Measurements from ENCODE around the gene FSIP2.
A peak's percentile ranks its signal among the peaks of the same experiment; 100 is the strongest.

The FSIP2 gene, protein sequence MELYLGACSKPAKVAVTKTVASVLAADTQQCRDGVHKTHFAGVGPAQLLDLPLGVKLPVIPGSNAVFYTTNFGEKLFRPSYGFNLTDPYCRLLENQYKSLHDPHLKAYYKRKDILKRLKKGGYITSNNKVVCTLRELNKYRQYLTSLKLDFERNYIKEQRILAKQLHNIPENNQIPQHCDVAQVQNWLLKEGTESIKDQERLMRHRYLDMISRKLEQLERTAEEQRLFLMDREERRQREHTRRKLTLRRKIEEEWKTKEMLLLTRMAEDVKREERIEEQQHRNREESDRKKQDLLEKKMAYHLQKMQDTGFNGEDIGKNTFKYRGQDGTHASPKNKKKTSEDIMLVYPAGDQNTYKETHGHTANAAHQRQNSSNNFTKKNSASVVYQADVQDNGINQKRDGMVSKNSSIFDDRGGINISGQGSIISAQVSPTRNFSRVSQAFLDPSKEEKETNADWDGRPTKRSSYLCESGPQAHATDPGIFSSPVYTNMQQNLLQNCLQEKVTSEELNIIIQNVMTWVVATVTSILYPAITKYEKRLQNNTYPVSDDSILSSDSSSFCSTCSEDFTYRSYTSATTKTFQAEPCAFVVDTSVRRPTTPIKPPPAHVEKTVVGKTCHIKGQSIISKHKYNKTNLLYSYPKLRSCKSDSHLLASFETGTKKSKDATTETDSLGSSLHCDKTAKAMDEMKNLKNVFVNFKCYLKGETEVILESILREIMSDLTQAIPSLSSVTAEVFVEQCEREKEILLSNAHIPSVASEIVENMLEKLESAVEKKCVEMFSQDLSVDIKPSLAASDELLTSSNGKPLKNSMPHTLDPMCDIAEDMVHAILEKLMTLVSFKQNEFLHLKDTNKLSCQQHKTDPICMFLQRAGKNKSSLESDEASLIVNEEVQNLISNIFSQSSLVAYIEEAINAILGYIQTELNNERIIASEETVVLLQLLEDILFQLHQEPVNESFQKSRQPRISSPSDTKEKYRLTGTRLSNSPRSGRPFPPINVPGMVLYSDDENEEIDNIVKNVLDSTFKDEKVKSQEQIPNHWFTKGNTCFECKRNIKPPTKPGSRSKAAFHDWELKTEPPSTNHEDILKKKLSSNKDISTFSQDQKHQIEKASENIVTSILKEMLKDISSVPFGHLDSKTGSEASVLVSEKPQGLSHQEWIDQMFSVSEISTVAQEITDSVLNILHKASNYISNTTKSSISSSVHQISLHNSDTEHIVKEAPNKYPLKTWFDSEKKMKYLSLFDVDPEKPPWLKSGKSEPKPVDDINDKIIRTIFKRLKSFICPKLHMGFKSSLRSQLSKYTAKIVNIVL (N-terminal part only)

DNA sequence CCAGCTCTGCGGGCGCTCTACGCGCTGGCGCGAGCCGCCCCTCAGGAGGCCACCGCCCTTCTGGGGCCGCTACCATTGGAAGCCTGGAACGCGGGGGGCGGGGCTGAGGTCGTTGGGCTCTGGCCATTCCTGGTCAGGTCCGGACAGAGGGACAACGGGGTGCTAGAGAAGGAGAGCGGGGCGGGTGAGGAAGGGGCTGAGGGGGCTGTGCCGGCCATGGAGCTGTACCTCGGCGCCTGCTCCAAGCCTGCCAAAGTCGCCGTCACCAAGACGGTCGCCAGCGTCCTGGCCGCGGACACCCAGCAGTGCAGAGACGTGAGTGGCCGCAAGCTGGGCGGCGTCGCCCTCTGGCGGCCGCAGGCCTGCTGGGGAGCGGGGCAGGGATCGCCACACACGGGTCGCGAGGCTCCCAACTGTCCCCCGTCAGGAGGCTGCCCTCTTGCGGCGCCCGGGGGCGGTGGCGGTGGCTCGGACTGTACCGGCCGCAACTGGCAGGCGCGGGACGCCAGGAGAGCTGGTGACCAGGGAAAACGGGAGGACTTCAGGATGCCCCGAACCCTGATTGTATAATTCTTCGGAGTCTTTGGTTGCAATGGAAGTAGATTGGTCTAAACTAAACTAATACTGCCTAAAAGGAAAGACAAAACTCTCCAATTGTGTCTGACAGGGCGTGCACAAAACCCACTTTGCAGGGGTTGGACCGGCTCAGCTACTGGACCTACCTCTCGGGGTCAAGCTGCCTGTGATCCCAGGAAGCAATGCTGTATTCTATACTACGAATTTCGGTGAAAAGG, at the start of gene FSIP2:
Gene FSIP2 (plus strand): TSS at position 126 of the 794 bp plus-strand sequence. CDS start 91 bp downstream, at position 217.
- peak in 11 of 42 donors; percentile 0 to 36 (median 14) for DNase-seq

DNA sequence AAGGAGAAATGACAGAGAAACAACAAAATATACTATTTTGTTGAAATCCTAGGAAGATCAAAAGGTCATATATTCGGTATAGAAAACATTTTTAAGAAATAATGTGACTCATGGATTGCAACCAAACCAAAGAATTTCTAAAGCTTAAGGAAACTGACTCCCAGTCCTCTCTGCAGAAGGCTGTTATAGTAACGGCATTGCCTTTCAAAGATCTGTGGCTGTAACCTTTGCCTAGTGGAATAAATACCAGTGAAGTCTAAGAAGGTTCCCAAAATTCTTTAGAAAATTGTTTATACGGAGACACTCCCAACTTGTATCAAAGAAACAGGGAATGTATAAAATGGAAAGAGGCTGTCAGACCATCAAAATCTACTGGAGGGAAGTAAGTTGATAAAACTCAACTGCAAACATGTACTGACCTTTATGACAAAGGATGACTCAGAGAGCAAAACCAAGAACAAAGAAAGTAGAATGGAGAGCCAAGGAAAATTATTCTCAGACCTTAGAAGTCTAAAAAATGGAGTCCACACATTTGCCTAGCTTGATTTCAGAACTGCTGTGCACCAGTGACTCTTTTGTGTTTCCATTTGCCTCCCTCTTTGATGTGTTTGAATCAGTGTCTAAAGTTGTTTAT, 48.6 kb upstream of the FSIP2 start:
- intact Hi-C loops (cut with DNase I): no loop called here
- DNase-seq: no peak

More for the DNA sequence above, at the start of gene FSIP2:
- intact Hi-C loops (cut with DNase I): no loop called here

DNA sequence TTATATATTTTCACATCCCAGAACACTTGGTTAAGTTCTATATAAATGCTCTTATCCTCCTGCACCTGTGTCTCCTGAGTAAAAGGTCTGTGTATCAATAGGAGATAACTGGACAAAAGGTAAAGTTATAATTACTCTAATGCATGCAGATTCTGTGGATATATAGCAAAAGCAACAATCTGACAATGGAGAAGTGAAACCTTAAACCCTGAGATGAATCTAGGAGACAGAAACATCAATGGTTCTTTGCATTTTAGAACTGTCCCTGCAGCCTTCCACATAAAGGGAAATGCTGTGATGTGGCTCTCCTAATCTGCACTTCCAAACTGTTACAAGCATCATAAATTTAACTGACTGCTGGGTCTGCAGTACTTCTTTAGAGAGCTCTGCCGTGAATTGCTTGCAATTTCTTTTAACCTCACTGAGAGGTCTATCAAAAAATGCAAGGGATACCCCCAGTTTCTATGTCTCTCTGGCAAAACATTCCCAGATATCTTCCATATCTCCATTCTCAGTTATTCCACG, 42.8 kb upstream of the FSIP2 start:
- no peak for DNase-seq
- intact Hi-C loops (cut with DNase I): no loop called here

DNA sequence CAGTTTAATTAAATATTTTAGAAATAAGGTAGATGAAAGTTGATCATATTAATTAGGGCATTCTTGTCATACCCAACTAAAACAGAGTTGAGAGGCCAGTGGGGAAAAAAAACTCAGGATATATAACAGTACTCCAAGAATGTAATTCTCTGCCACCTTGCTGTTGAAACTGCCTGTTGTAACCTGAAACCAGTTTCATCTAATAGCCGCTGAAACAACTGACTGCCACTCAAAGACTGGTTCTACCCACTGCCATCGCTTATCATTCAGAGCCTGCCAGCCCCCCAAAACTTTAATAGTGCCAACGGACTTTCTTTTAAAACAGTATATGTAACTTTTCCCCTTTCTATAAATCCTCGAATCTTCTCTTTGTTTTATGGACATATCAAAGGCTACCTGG, 37.7 kb upstream of the FSIP2 start:
- DNase-seq: no peak
- intact Hi-C loops (cut with DNase I): no loop called here

DNA sequence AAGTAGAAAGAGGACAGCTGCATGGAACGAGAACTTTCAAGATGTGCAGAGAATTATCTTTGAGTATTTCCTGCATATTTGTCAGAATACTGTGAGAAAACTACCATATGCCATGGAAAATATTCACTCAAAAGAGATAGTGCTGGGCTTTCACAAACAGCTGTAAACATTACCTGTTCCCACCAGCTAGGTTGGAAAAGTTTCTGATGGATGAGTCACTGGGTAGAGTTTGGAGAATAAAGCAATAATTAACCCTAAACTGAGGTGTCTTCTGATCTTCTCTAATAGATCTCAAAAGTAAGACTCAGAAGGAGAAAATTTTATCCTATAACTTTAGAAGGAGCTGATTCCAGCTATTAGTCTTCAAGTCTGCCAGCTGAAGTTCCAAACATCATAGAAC, 3.9 kb upstream of the FSIP2 start:
- intact Hi-C loops (cut with DNase I): no loop called here
- DNase-seq: no peak

DNA sequence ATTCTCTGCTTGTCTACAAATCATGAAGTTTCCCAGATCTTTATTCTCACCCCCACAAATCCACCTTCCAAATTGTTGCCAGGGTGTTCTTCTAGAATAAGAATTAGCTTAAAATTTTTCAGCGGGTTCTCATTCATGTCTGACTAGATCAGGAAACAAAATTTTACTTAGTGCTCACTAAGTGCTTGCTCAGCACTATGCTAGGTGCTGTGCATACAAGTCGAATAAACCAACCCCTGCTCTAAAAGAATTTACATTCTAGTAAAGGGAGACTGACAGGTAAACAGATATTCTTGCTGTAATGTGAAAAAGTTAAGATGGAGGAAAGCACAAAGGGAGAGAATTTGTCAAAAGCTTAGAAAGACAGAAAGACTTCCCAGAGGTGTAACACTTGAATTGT, 2.4 kb upstream of the FSIP2 start:
- intact Hi-C loops (cut with DNase I): no loop called here
- DNase-seq: peak in 2 of 42 donors; percentile 2 to 6

DNA sequence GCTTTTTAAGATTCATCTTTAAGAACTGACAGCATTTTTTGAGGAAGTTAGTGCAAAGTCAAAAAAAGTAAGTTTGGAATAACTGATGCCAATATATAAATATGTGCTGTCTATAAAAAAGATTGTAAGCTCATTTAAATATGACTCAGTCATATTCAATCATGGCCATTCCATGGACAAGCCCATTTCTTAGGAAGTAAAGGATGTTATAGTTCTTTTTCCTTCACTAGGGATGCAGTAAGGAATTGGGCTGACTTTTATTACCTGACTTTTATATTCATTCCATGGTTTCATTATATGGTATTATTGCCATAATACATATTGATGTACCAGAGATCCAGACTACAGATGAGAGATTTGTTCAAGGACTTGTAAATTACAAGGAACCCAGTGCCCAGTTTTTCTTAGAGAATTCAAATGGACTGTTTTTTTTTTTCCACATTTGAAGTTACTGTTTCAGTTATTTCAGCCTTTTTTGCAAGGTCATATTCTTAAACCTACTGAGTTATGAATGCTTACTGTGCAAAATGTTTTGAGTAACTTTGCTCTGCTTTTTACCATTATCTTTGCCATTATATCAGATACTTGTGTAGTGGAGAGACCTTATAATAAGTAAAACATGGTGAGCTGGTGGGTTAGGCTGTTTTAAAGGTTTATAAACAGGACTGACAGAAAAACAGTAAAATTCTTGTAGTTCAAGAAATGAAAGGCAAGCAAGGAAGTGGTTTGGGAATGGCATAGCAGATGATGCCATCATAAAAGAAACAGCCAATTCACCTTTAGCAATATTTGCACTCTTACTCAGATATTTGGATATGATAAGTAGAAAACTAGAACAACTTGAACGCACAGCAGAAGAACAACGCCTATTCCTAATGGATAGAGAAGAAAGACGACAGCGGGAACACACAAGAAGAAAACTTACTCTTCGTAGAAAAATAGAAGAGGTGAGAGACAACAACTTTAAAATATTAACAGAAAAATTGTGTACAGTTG, 7.6 kb downstream of the FSIP2 start:
- DNase-seq: no peak
- intact Hi-C loops (cut with DNase I): no loop called here

DNA sequence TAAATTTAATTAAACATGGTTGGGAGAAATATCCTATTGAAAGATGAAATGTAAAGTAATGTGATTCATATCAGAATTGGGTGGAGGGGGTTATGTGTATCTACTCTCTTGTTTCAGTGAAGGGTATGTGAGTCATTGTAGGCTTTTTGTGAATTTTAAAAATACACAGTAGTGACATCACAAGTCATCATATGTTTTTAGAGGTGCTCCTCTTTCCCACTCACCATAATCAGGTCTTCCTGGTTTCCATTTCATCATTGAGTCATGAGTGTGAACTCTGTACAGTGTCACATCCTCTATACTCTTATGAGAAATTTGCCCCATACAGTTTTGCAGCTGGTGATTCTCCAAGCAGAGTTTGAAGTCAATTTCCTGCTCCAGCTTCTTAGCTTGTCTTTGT, 18.8 kb downstream of the FSIP2 start:
- intact Hi-C loops (cut with DNase I): no loop called here
- DNase-seq: no peak

DNA sequence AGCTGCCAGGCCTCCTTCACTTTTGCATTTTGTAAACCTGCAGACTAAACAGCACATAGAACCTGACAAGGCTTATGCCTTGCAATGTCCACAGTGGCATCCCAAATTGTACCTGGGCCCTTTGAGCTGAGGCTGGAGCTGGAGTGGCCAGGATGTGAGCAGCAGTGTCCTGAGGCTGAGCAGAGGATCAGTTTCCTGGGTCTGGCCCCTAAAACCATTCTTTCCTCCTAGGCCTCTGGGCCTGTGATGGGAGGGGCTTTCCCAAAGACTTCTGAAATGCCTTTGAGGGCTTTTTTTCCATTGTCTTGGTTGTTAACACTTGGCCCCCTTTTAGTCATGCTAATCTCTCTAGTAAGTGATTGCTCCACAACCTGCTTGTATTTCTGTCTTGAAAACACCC, 32.8 kb downstream of the FSIP2 start:
- DNase-seq: no peak

DNA sequence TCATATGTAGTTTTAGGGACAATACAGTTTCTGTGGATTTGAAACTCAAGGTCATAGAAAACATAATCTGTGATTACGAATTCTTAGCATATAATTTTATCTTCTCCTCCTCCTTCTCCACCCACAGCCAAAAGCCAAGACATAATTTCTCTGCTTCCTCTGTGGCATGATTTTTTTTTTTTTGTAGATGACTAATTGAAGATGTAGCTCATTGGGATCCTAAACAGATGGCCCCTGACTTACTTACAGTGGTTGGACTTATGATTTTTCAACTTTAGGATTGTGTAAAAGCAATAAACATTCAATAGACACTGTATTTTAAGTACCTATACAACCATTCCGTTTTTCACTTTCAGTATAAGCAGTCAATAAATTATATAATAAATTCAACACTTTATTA, 42.3 kb downstream of the FSIP2 start:
- intact Hi-C loops (cut with DNase I): no loop called here
- DNase-seq: no peak

More for the DNA sequence above, 32.8 kb downstream of the FSIP2 start:
- intact Hi-C loops (cut with DNase I): no loop called here

DNA sequence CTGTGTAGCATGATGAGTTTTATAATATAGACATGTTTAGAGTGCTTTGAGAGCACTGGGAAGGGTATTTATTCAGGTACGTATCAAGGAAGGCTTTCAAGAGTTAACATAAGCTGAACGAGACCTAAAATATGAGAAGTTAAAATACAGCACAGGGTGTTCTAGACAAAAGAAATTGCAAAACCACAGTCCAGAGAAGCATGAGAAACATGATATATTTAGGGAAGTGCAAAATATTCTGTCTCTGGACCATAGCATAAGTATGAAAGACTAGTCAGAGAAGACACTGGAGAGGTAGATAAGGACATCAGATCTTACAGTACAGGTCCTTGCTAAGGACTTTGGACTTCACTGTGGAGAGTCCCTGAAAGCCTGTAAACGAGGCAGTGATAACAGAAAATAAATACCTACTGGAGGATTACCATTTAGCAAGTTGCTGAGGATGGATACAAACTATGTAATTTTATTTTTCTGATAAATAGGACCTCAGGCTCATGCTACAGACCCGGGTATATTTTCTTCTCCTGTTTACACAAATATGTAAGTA, 43.7 kb downstream of the FSIP2 start:
- intact Hi-C loops (cut with DNase I): no loop called here
- no peak for DNase-seq

DNA sequence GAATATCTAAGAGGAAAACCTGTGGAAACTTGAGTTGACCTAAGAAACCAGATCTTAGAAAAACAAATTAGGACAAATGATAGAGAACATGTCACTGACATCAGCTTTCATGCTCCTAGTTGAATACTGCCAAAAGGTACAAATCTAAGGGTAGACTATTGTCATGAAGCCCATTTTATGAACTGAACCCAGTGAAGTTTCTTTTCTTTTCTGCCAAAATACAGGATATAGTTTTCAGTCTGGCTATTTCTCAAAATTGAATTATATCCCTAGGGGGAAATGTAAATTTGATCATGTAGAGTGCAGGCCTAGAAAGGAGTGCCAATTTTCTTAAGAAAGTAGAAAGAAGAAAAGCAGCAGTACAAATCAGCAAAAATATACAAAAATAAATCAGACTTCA, 46.6 kb downstream of the FSIP2 start:
- intact Hi-C loops (cut with DNase I): no loop called here
- DNase-seq: no peak

DNA sequence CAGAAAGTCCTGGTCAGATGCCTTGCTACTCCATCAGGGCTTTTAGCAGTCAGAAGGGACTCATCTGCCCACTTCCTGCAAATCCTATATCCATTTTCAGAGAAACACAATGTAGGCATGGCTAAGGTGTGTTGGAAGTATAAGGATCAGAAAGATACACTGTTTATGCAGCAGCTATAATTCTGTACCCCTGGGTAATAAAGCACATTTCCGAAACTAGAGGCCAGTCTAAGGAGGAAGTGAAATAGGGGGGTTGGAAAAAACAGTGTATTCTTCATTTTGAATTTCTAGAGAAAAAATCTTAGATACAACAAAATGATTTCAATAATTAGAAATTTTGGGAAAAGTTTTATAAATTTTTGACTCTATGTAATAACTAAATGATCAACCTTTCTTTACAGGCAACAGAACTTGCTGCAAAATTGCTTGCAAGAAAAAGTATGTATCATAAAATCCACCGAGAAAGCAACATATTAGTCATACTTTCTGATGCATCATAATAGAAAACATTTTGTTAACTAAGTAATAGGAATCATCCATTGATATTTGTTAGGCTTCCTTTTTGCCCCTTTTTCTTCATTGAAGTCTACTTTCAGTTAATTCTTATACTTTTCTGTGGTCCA, 47.4 kb downstream of the FSIP2 start:
- intact Hi-C loops (cut with DNase I): no loop called here
- no peak for DNase-seq

DNA sequence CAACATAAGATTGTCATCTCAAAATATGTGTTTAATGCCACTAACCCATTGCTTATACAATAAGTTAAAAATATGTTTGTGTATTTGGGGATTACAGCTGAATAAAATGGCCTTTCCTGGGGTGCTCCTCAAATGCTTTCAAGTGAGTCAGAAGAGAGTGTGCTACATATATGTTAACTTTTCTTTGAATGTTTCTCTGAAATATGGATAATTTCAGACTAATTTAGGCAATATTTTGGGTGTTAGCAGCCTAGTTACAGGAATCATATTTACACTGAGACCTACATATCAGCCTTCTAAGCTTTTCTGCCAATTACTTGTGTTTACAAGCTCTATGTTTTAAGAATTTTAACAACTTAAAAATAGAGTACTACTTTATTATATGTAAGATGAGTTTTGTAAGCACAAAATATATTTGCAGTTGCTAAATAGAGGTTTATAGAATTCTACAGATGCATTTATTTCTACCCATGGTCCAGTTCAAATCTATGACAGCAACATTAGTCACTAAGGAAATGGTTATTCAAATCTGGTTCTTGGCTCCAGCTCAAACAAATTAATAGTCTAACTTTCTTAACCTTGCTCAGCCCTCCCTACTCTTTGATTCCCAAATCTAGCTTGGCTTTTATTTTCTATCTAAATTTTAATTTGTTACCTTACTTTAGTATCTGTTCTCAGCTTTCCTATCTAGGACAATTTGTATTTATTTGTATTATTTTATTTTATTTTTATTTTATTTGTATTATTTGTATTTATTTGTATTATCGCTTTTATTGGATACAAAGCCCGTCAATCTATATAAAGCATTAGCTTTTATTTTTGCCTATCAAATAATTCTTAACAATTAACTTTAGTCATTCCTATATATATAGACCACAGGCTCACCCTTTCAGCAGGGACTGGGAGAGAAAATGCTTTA, 48.9 kb downstream of the FSIP2 start:
- intact Hi-C loops (cut with DNase I): no loop called here
- DNase-seq: no peak

DNA sequence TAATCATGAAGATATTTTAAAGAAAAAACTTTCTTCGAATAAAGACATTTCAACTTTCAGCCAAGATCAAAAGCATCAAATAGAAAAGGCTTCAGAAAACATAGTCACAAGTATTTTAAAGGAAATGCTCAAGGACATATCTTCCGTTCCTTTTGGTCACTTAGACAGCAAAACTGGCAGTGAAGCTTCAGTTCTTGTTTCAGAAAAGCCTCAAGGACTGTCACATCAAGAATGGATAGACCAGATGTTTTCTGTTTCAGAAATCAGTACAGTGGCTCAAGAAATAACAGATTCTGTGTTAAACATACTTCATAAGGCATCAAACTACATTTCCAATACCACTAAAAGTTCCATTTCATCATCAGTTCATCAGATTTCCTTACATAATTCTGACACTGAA, 51.8 kb downstream of the FSIP2 start:
- DNase-seq: no peak
- intact Hi-C loops (cut with DNase I): no loop called here

All from head of caudate nucleus (tissue), 42 donors.